ENCODE data around the gene KCNJ16.

DNA sequence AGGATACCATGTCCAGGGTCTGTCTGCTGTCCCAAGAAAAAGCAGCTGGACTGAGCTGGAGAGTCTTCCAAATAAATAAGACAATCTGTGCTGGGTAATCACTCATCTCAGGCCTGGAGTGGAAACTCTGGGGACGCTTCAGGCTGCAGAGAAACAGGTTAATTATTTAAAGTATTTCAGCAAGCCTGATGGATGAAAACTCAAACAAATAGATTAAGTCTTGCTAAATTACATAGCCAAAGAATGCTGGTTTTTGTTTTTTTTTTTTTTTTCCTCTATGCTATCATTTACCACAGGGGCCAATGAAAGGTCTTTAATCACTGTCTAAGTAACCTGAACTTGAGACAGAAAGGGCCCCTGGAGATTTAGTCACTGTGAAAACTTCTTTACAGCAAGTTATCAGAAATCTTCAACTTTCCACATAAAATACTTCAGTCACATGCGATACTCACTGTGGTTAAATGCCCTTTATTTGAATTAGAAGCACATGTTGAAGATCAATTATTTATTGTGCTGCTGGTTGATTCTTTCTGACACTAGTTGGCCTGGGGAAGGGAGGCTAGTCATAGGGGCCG lies 63.4 kb downstream of the KCNJ16 start:
- no peak for TF ChIP-seq CTCF (IDR thresholded peaks at IDR 0.05)
- TF ChIP-seq POLR2A (IDR thresholded peaks at IDR 0.05) = no peak
